ENCODE data around the gene PQBP1. TPM values are rescaled to one million over a fixed set of nuclear protein-coding genes. Genes with fewer than 3 reads are reported as not detected.

The PQBP1 gene
- total RNA-seq, 1 donor from 2014 or later, result 77.9 TPM

DNA sequence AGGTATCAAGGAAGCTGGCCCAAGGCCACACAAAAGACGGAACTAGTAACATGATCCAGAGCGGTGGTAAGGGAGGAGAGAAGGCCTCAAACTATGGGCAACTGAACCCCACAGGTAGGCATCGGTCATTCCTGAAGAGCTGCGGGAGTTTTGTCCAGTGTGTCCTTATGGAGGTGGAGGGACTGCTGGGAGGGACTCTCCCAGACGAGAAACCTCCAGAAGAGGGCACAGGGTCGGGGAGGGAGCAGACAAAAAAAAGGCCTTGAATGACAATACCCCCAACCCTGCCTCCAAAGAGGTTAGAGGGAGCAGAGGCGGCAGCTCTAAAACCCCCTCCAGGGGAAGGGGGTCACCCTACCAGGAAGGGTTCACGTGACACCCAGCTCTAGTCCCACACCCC lies 6.5 kb downstream of the PQBP1 start:
- Mint-ChIP-seq H3K27me3 (no peaks in the 10 kb centered on the region), H3K9me3 (no peaks in the 10 kb centered on the region), H3K36me3 (no peaks in the 10 kb centered on the region), H3K27ac (no peak overlapping the region), H3K4me3 (no peak overlapping the region), H3K4me1 (ENCODE audit: unreplicated experiment) (no peaks in the 10 kb centered on the region)
- TF ChIP-seq CTCF (conservative IDR thresholded peaks at IDR 0.05), result no peak
- no peak for DNase-seq (ENCODE audit: extremely low spot score, unreplicated experiment)

DNA sequence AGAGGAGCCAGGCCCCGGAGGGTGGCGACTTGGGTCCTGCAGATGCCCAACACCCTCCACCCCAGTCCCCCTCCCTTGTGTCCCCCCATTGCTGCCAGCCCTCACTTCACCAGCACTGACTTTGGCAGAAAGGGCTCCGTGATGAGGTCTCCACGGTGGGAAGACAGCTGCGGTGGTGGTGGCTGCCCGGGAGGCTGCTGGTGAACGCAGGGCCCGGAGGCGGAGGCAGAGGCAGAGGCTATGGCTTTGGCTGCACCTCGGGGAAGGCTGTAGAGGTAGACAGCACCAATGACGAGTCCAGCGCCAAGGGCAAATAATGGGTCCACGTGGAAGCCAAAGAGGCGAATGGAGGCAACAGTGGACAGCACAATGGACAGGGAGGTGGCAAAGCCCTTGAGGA lies 6.9 kb downstream of the PQBP1 start:
- Mint-ChIP-seq H3K9me3 (no peaks in the 10 kb centered on the region), H3K36me3 (no peaks in the 10 kb centered on the region), H3K4me3 (no peak overlapping the region), H3K4me1 (ENCODE audit: unreplicated experiment) (no peaks in the 10 kb centered on the region), H3K27me3 (no peaks in the 10 kb centered on the region), H3K27ac (no peak overlapping the region)
- no peak for DNase-seq (ENCODE audit: extremely low spot score, unreplicated experiment)
- no peak for TF ChIP-seq CTCF (conservative IDR thresholded peaks at IDR 0.05)

DNA sequence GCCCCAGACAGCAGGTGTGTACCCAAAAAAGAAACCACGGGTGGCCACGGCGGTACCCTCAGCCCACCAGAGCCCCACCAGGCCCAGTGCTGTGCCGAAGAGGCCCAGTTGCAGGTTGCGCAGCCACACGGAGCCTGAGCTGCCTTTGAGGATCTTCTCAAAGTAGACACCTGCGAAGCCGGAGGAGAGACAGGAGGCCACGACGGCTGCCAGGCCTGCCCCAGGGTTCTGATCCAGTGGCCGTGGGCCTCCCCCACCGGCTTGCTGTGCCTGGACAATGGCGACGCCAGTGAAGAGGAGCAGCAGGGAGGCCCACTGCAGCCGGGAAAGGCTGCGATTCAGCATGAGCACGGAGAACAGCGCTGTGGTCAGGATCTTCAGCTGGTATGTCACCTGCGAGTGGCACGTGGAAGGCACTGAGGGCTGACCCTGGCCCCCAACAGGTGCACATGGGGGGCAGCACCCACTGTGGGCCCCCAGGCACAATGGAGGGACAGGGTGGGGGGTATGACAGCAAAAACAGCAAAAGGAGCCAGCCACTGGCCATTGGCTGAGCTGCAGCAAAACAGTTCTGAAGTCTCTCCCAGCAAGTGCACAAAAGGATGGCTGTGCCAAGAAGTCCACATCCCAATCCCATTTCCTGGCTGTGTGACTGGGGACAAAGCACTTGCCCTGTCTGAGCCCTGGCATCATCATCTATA lies 7.5 kb downstream of the PQBP1 start:
- DNase-seq (ENCODE audit: extremely low spot score, unreplicated experiment), result no peak
- Mint-ChIP-seq H3K4me1 (ENCODE audit: unreplicated experiment) (peaks cover under 1% of the 10 kb centered on the region), H3K36me3 (no peaks in the 10 kb centered on the region), H3K4me3 (no peak overlapping the region), H3K27me3 (no peaks in the 10 kb centered on the region), H3K27ac (no peak overlapping the region), H3K9me3 (no peaks in the 10 kb centered on the region)
- TF ChIP-seq CTCF (conservative IDR thresholded peaks at IDR 0.05), result no peak

- Mint-ChIP-seq H3K36me3 (peaks cover 10% of the 10 kb centered on the region), H3K9me3 (no peaks in the 10 kb centered on the region), H3K4me1 (ENCODE audit: unreplicated experiment) (peaks cover 13% of the 10 kb centered on the region), H3K4me3 (peak overlapping the region; percentile 9), H3K27me3 (no peaks in the 10 kb centered on the region), H3K27ac (peak overlapping the region; percentile 44)
- DNase-seq (ENCODE audit: extremely low spot score, unreplicated experiment), result no peak
- no peak for TF ChIP-seq CTCF (conservative IDR thresholded peaks at IDR 0.05)
Measured at GRCh38 chrX:48908600-48908999, 10.9 kb downstream of the PQBP1 start.

GRCh38 chrX:48909703-48910294 lies 12.1 kb downstream of the PQBP1 start:
- peak overlapping the region; percentile 97 for H3K27ac Mint-ChIP-seq
- no peaks in the 10 kb centered on the region for H3K27me3 Mint-ChIP-seq
- no peaks in the 10 kb centered on the region for H3K9me3 Mint-ChIP-seq
- peaks cover 13% of the 10 kb centered on the region for H3K4me1 Mint-ChIP-seq (ENCODE audit: unreplicated experiment)
- DNase-seq (ENCODE audit: extremely low spot score, unreplicated experiment), result no peak
- H3K4me3 Mint-ChIP-seq, result peak overlapping the region; percentile 94
- TF ChIP-seq CTCF (conservative IDR thresholded peaks at IDR 0.05), result no peak
- peaks cover 10% of the 10 kb centered on the region for H3K36me3 Mint-ChIP-seq
